Vagina (tissue), 2 donors: ENCODE data around the gene CMTR1.

Source experiments
- POLR2A ChIP-seq, 2 donors: fragments of 450-650 bp; IDR thresholded peaks; one replicate each; pipeline ENCODE4 v1.6.1; 2017; ENCODE audit warnings: antibody characterized with exemption in 2 of 2, mild to moderate bottlenecking in 2 of 2, moderate library complexity in 2 of 2
- POLR2AphosphoS5 ChIP-seq, 2 donors: sonication (generic); formaldehyde crosslinking; IDR thresholded peaks; one replicate each; pipeline ENCODE4 v1.9.0; 2017; ENCODE audit warnings: antibody characterized with exemption in 2 of 2, mild to moderate bottlenecking in 2 of 2, low read depth in 1 of 2; ENCODE audit not compliant: insufficient read depth in 1 of 2
- TF ChIP-seq, protein P1 (sequence below), 3 experiments: fragments of 450-650 bp in 2 of 3; fragments of 200-600 bp in 1 of 3; sonication (generic) in 1 of 3; IDR thresholded peaks; one replicate each; pipeline ENCODE4 v1.5.1; 2017 to 2019; ENCODE audit warnings: antibody characterized with exemption in 3 of 3, mild to moderate bottlenecking in 2 of 3, moderate library complexity in 2 of 3

DNA sequence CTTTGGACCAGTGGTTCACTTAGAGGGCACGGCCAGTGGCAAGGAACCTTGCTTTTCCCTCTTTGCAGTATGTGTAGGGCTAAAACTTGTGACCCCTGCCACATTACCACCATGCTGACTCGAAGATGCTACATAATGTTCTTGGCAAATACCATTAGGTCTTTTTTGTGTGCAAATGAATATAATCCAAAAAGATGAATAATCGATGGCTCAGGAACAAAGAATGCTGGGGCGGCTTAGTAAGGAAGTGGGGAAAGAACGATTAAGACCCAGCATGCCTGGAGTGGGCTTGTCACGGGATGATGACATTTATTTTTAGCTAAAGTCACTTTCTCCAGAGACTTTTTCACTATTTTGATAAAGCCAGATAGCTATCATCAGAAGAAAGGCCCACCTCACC, 23.1 kb downstream of the CMTR1 start:
- TF ChIP-seq, protein P1, sequence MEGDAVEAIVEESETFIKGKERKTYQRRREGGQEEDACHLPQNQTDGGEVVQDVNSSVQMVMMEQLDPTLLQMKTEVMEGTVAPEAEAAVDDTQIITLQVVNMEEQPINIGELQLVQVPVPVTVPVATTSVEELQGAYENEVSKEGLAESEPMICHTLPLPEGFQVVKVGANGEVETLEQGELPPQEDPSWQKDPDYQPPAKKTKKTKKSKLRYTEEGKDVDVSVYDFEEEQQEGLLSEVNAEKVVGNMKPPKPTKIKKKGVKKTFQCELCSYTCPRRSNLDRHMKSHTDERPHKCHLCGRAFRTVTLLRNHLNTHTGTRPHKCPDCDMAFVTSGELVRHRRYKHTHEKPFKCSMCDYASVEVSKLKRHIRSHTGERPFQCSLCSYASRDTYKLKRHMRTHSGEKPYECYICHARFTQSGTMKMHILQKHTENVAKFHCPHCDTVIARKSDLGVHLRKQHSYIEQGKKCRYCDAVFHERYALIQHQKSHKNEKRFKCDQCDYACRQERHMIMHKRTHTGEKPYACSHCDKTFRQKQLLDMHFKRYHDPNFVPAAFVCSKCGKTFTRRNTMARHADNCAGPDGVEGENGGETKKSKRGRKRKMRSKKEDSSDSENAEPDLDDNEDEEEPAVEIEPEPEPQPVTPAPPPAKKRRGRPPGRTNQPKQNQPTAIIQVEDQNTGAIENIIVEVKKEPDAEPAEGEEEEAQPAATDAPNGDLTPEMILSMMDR (IDR thresholded peaks at IDR 0.05) = no peak
- TF ChIP-seq POLR2A (IDR thresholded peaks at IDR 0.05) = no peak
- no peak for TF ChIP-seq POLR2AphosphoS5 (IDR thresholded peaks at IDR 0.05; ENCODE audit: insufficient read depth in 1 of 2, low read depth in 1 of 2)
